Left renal cortex interstitium (tissue), 4 donors: ENCODE data around the gene ZMIZ1. TPM values are rescaled to one million over a fixed set of nuclear protein-coding genes. Genes with fewer than 3 reads are reported as not detected.

Experiments
- DNase-seq, 4 donors: peaks; one replicate each; pipeline ENCODE4 v3.0.0-alpha.2; 2013; ENCODE audit warnings: low read depth in 4 of 4, low spot score in 2 of 4, missing footprints in 1 of 4
- polyA plus RNA-seq, 4 donors: library from polyadenylated mRNA; unstranded; fragments of 120-200 nt; gene quantifications; one replicate each; pipeline ENCODE4 v1.2.1, GENCODE V29; 2013; ENCODE audit not compliant: insufficient read length in 4 of 4

ZMIZ1 gene
- polyA plus RNA-seq, 4 donors, result 60.8 to 84.7 (median 74.1) TPM

DNA sequence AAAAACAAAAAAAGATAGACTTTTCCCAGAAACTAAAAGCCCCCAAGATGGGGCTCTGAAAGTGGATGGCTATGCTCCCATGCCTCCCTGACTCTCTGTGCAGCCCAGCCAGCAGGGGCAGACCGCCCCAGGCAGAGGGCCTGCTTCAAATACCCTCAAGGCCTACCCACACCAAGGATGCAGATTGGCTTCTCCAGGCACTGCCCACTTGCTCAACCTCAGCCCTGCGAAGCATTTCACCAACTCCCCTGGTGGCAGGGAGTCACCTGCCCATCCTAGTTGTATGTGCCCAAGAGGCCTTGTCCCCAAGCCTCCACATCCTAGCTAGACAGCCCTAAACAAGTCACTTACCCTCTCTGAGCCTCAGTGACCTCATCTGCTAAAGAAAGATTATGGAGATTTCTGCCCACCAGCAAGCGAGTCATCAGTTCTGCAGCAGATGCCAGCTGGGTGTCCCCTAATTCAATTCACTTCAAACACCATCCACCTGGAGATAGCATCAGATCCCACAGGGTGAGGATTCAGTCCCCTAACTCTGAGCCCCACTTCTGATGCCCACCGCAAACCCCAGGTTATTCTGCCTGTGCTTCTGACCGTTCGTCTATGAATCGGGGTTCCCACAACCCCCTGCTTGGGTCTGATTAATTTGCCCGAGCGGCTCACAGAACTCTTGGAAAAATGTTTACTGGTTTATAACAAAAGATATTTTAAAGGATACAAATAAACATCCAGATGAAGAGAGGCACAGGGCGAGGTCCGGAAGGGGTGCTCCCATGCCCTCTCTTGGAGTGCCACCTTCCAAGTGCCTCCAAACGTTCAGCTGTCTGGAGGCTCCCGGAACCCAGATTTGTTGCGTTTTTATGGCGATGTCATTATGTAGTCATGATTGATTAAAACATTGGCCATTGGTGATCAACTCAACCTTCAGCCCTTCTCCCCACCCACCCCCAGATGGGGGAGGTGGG lies 18.6 kb upstream of the ZMIZ1 start:
- no peak for DNase-seq

GRCh38 chr10:79050896-79051555 lies 17.7 kb upstream of the ZMIZ1 start:
- no peak for DNase-seq

GRCh38 chr10:79051766-79052165 lies 17.0 kb upstream of the ZMIZ1 start:
- no peak for DNase-seq

- no peak for DNase-seq
Observed at GRCh38 chr10:79052291-79053080, 16.3 kb upstream of the ZMIZ1 start.

DNA sequence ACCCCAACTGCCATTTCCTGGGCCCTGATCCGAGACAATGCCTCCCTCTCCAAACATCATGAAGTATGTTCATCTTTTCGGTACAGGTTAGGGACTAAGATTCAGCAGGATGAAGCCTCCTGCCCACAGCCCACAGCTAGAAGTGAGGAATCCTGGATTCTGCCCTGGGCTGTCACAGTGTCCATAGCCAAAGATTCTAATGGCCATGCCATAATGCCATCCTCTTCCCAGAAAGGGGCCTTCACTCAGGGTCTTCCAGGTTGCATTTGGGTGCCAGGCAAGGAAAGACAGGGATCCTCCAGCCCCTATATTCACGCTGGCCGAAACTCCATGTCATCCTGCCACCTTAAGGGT lies 15.7 kb upstream of the ZMIZ1 start:
- no peak for DNase-seq

DNA sequence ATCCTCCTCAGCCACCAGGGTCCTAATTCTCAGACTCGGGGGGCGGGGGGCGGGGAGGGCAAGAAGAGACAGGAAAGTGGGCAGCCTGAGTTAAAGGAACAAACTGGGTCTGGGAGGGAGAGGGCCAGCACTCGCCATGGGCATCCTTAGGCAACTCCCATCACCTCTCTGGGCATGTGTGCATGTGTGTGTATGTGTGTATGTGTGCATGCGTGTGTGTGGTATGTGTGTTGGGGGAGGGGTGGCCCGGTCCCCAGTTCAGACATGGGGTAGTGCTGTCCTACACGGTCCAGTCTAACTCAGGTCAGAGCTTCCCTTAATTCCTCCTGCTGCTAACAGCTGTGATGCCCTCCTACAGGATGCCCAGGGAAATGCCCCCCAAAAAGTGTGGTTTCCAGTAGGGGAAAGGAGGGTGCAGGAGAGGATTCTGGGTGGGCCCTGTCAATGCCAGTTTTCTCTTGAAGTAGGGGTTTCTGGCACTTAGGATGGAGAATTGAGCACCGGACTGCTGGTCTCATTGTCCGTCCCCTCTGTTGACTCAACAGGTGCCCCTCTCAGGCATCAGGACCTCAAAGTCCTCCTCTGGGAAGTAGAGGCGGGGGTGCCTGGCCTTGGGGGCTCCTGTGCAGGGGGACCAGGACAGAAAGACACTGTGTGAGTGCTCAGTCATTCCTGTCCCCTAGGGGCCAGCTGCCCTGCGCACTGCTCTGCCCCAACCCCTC lies 15.1 kb upstream of the ZMIZ1 start:
- DNase-seq, result no peak

GRCh38 chr10:79054203-79055099 lies 14.3 kb upstream of the ZMIZ1 start:
- DNase-seq, result no peak

GRCh38 chr10:79055100-79055782 lies 13.5 kb upstream of the ZMIZ1 start:
- DNase-seq, result no peak

DNA sequence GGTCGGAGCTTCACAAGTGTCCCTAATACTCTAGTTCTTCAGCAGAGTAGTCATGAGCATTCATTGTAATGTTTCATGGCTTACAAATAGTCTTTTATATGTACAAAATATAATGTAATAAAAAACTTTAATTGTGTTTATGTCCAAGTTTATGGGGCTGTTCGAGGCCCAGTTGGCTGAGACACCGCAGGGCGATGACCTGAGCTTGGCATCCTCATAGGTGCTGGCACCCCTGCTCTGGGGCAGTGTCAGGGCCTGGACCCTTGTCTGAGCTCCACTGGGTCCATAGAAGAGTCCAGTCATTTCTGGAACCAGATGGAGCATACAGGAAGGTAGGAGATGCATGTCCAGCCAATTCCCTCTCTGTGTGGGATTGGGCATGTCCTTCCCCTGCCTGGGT lies 12.9 kb upstream of the ZMIZ1 start:
- no peak for DNase-seq

DNA sequence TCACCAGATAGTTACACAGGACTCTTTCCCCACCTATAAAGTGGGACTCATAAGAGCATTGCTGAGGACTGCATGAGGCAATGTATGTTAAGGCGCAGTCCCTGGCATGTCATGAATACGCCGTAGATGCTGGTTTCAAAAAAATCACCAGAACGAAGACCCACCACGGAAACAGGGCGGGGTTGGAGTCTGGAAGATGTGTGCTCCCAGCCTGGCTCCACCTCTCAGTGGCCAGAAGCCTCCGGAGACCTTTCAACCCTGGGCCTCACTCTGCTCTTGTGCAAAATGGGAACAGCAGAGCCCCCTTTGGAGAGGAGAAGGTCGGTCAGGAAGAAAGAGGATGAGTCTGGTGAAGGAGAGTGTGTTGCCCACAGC lies 12.4 kb upstream of the ZMIZ1 start:
- no peak for DNase-seq

DNA sequence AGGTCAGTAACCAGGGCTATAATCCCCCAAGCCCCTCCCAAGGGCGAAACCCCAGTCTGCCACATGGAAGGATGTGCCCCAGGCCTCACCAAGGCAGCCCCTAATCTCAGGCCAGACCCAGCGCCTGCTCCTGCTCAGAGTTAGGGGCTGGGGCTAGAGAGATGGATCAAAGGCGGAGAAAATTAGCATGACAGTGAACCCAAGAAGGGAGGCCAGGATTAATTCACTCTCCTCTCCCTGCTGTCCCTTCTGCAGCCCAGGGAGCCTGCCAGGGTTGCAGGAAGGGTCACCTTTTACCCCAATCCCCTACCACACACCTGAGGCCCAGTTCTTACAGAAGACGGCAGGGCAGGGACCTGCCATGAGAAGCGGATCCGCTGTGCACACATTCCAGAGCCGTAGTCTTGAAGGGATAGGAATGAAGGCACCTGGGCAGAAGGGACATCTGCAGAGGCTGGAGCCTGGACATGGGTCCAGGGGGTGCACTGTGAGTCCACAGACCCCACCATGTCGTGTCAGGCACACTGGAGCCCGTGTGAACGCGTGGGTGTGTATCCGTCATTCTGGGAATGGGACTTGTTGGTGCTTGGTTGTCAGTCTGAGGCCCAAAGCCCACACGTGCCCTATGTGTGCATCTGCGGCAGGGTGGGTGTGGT lies 11.9 kb upstream of the ZMIZ1 start:
- DNase-seq, result no peak

DNA sequence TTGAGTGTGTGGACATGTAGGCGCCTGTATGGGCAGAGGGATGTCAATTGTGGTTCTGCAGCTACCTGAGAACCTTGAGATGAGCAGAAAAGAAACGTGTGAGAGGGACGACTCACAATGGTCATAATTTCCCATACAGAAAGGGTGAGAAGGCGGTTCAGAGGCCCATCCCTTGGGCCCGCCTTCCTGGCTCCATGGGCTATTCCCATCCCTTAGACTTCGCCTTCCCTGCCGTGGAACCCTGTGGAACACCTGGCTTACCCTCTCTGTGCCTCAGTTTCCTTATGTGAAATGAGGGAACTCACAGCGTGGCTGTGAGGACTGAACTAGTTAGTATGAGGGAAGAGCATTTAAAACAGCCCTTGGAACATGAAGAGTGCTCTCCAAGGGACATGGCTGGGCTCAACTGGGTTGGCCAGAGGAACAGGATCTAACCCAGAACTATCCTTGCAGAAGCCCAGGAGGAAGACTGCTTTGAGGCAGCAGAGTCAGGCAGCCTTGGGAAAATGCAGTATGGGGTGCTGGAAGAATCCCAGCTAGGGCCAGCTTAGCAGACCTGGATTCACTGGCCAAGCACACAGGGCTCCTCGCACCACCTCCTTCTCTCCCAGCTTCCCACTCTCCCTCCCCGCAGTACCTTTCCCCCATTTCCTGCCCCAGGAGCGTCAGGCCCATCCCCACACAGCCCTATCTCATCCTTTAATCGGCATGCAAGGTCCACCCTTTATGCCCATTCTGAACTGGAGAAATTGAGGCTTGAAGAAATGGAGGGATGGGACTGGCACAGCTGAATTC lies 11.1 kb upstream of the ZMIZ1 start:
- DNase-seq, result no peak

DNA sequence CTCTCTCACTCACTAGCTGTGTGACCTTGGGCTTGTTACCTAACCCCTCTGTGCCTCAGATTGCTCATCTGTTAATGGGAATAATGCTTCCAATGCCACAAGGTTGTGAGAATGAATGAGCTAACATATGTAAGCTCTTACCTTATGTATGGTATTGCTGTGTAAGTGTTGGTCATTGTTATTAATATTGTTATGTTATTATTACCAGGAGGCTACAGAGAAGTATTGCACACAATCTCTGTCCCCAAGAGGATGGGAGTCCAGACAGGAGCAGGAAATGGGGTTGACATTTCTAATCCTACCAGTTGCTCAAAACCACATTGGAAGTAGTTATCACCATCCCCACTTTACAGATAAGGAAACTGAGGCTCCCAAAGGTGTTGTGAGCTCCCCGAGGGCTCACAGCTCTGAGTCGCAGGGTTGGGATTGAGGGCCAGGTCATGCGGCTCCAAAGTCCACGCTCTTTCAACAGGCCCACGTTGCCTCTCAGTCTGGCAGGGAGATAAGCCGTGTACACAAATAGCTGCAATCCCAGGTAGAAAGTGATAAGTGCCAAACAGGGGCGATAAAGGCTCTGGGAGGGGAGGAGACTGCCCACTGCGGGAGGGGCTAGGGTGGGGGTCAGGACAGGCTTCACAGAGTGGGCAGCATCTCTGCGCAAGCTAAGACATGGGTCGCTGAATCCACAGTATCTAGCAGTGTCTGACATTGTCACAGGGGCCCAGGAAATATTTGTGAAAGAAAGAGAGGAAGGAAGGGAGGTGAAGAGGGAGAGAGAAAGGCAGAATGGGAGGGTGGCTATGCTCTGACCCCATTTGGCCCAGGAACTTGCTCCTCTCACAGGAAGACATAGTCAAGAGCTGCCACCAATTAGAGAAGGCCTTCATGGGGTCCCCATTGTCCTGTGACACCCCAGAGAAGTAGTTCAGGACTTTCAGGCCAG lies 9.6 kb upstream of the ZMIZ1 start:
- DNase-seq, result no peak

DNA sequence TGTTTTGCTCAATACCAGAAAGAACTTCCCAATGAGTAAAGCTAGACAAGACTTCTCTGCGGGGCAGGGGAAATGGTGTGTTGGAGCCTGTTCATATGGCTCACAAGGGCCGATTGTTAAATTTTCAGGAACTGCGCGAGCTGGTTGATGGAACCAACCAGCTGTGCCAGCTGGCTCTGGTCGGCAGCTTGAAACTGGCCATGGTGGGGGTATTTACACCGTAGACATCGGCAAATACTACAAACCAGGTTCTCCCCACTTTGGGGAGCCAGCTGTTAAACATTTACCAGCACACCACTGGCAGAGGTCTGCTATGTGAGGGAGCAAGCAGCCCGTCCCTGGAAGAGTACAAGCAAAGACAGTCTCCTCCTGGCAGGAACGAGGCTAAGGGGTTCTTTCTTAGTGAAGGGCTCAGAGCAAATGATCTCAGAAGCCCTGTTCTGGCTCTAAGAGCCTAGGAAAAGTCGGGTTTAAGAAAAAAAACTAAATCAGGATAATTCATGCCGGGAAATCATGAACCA lies 8.8 kb upstream of the ZMIZ1 start:
- no peak for DNase-seq

DNA sequence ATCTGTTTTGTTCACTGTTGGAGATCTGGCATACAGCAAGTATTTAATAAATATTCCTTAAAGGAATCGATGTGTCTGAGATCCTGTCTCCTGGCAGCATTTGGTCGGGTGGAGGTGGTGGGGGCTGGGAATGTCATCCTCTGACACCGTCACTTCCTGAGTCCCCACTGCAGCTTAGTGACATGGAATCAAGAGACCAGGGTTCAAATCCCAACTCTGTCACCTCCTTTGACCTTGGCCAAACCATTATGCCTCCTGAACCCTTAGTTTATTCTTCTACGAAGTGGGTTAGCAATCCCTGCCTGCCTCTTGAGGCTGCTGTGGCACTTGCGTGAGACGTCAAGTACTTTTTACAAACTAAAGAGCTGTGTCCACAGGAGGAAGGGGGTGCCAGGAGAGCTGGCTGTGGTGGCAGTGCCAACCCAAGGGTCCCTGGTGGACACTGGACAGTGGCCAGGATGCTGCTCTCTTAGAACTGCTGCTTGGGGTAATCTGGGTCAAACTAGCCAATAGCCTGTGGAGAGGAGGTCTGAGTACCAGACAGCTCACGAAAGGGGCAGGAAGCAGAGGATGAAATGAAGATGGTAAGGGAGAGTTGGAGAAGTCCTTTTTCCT lies 8.0 kb upstream of the ZMIZ1 start:
- DNase-seq, result no peak
